Measurements from ENCODE around the gene MINDY4.

DNA sequence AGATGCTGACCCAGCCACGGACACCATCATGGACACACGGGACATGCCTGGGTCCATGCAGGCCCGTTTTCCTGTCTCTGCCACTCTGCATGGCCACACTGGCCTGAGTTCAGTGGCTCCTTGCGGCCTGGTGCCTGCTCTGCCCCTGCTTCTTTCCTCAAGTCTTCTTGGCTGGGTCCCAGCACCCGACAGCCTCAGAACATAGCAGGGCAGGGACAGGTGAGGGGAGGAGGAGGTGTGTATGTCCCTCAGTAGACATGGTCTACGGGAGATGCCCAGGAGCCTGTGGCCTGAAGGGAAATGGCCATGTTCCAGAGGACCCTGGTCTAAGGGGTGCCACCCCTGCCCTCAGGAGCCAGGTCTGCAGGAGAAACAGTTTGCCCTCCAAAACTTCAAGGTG, 138.2 kb downstream of the MINDY4 start:
- TF ChIP-seq CTCF (IDR thresholded peaks at IDR 0.05) (no peak), POLR2A (IDR thresholded peaks at IDR 0.05) (no peak)

Data from right lobe of liver (tissue), 4 donors.